Measurements from ENCODE around the gene SLC25A21.

- TF ChIP-seq ARNTL (CRISPR knock-in tag; IDR thresholded peaks at IDR 0.05; ENCODE audit: borderline replicate concordance, low read depth) = no peak
- TF ChIP-seq, protein P1, sequence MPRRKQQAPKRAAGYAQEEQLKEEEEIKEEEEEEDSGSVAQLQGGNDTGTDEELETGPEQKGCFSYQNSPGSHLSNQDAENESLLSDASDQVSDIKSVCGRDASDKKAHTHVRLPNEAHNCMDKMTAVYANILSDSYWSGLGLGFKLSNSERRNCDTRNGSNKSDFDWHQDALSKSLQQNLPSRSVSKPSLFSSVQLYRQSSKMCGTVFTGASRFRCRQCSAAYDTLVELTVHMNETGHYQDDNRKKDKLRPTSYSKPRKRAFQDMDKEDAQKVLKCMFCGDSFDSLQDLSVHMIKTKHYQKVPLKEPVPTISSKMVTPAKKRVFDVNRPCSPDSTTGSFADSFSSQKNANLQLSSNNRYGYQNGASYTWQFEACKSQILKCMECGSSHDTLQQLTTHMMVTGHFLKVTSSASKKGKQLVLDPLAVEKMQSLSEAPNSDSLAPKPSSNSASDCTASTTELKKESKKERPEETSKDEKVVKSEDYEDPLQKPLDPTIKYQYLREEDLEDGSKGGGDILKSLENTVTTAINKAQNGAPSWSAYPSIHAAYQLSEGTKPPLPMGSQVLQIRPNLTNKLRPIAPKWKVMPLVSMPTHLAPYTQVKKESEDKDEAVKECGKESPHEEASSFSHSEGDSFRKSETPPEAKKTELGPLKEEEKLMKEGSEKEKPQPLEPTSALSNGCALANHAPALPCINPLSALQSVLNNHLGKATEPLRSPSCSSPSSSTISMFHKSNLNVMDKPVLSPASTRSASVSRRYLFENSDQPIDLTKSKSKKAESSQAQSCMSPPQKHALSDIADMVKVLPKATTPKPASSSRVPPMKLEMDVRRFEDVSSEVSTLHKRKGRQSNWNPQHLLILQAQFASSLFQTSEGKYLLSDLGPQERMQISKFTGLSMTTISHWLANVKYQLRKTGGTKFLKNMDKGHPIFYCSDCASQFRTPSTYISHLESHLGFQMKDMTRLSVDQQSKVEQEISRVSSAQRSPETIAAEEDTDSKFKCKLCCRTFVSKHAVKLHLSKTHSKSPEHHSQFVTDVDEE (CRISPR knock-in tag; IDR thresholded peaks at IDR 0.05) = no peak
- TF ChIP-seq ZNF8 (CRISPR knock-in tag; IDR thresholded peaks at IDR 0.05) = no peak
- TF ChIP-seq, protein P2, sequence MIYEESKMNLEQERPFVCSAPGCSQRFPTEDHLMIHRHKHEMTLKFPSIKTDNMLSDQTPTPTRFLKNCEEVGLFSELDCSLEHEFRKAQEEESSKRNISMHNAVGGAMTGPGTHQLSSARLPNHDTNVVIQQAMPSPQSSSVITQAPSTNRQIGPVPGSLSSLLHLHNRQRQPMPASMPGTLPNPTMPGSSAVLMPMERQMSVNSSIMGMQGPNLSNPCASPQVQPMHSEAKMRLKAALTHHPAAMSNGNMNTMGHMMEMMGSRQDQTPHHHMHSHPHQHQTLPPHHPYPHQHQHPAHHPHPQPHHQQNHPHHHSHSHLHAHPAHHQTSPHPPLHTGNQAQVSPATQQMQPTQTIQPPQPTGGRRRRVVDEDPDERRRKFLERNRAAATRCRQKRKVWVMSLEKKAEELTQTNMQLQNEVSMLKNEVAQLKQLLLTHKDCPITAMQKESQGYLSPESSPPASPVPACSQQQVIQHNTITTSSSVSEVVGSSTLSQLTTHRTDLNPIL (CRISPR knock-in tag; IDR thresholded peaks at IDR 0.05; ENCODE audit: low read depth) = no peak
- no peak for TF ChIP-seq RARB (CRISPR knock-in tag; IDR thresholded peaks at IDR 0.05)
- TF ChIP-seq CSDC2 (CRISPR knock-in tag; IDR thresholded peaks at IDR 0.05) = no peak
- no peak for TF ChIP-seq PPARA (CRISPR knock-in tag; IDR thresholded peaks at IDR 0.05; ENCODE audit: borderline replicate concordance)
Measured at GRCh38 chr14:36661506-36662257, 510.7 kb downstream of the SLC25A21 start, which contains the start of gene PAX9.
